LNCAP (cell line): ENCODE results near the gene HACD3.

Experiments
- CTCF ChIP-seq: fragments of 450-650 bp; IDR thresholded peaks from 2 replicates; pipeline ENCODE4 v1.5.1; 2017; ENCODE audit warnings: mild to moderate bottlenecking

The HACD3 gene

GRCh38 chr15:65587094-65587493 is 56.8 kb downstream of the HACD3 start:
- TF ChIP-seq CTCF, result no peak

- peak; percentile 55 for TF ChIP-seq CTCF
These were observed 65.7 kb downstream of the HACD3 start for GRCh38 chr15:65595960-65596359.

GRCh38 chr15:65598468-65598867 is 68.2 kb downstream of the HACD3 start:
- no peak for TF ChIP-seq CTCF

- TF ChIP-seq CTCF, result no peak
These were observed 69.4 kb downstream of the HACD3 start for GRCh38 chr15:65599677-65600076.

- no peak for TF ChIP-seq CTCF
These were observed 72.9 kb downstream of the HACD3 start for GRCh38 chr15:65603134-65603533.

GRCh38 chr15:65603559-65603958 is 73.3 kb downstream of the HACD3 start:
- no peak for TF ChIP-seq CTCF

GRCh38 chr15:65610871-65611718 is 80.8 kb downstream of the HACD3 start, which contains the start of gene INTS14:
INTS14 (minus strand) TSS chr15:65611131; CDS start chr15:65607380, 3,751 bp downstream.
- peak; percentile 76 for TF ChIP-seq CTCF
